ENCODE data around the gene C8G. TPM values are rescaled to one million over a fixed set of nuclear protein-coding genes. Genes with fewer than 3 reads are reported as not detected.

The C8G gene
- polyA plus RNA-seq, 3 donors from 2014 or later = 1.7 to 5.1 (median 2.1) TPM

DNA sequence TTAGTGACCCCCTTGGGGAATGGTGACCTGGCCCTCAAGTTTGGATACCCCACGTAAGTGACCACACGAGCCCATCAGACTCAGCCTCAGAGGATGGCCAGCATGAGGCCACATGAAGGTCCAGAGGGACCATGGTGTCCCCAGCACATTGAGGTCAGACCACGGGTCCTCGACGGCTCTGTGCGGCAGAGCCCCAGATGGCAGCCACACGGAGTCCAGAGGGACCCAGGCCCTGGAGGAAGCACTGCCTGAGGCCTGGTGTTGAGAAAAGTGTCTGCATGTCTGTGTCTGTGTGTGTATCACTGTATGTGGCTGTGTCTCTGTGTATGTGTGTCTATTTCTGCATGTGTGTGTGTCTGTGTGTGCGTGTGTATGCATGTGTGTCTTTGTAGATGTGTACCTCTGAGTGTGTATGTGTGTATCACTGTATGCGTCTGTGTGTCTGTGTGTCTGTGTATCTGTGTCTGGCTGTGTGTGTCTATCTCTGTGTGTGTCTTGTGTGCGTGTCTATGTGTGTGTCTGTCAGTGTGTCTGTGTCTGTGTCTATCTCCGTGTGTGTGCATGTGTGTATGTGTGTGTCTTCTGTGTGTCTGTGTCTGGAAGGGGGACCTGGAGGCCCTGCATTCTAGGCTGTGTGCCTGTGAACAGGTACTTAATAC is 38.7 kb downstream of the C8G start:
- no peak overlapping the region for H3K27ac Mint-ChIP-seq
- H3K4me3 Mint-ChIP-seq = peak overlapping the region in 3 of 5 donors; percentile 3 to 21 (median 16)
- peaks cover 6 to 7% of the 10 kb centered on the region in 2 donors for H3K4me1 Mint-ChIP-seq
- peaks cover 0 to 9% (median 4%) of the 10 kb centered on the region in 3 donors for H3K36me3 Mint-ChIP-seq
- peaks cover 2 to 9% (median 4%) of the 10 kb centered on the region in 3 donors for H3K27me3 Mint-ChIP-seq (ENCODE audit: low read depth in 3 of 3)
- H3K9me3 Mint-ChIP-seq = no peaks in the 10 kb centered on the region
- DNase-seq = no peak

DNA sequence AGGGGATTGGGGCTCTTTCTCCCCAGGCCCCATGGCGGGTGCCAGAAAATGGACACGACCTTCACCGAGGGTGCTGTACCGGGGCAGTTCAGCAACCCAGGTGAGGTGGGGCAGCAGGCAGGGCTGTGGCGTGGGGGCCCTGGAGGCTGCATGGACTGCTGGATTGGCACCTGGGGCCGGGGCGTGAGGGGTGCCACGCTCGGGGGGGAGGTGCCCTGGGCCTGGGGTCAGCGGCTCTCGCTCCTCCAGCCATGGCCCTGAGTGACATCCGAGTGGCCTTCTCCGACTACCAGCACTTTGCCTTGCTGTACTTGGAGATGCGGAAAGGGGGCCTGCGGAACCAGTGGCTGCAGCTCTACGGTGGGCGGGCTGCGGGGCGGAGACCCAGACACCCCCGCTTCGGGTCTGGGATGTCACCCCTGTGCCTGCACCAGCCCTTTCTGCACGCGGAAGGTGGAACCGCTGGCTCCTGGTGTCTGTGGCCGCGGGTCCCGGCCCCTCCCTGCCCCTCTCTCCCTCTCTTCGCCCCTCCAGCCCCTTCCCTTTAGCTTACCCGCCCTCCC is 39.5 kb downstream of the C8G start:
- Mint-ChIP-seq H3K27me3 (ENCODE audit: low read depth in 3 of 3) (peaks cover 2 to 9% (median 8%) of the 10 kb centered on the region in 3 donors), H3K27ac (no peak overlapping the region), H3K36me3 (peaks cover 0 to 9% (median 4%) of the 10 kb centered on the region in 3 donors), H3K9me3 (no peaks in the 10 kb centered on the region), H3K4me1 (peaks cover 6 to 7% of the 10 kb centered on the region in 2 donors), H3K4me3 (no peak overlapping the region)
- no peak for DNase-seq

- H3K4me1 Mint-ChIP-seq = peaks cover 6 to 7% of the 10 kb centered on the region in 2 donors
Observed at GRCh38 chr9:136985027-136985602, 40.1 kb downstream of the C8G start.

GRCh38 chr9:136985853-136986252 is 40.8 kb downstream of the C8G start:
- Mint-ChIP-seq H3K36me3 (peaks cover 0 to 9% (median 4%) of the 10 kb centered on the region in 3 donors), H3K4me3 (peak overlapping the region in 1 of 5 donors; percentile 21), H3K27me3 (ENCODE audit: low read depth in 3 of 3) (peaks cover 4 to 9% (median 8%) of the 10 kb centered on the region in 3 donors), H3K9me3 (no peaks in the 10 kb centered on the region), H3K4me1 (peaks cover 8 to 10% of the 10 kb centered on the region in 2 donors), H3K27ac (no peak overlapping the region)
- DNase-seq = no peak

More at GRCh38 chr9:136985027-136985602, 40.1 kb downstream of the C8G start:
- H3K27ac Mint-ChIP-seq = no peak overlapping the region
- H3K4me3 Mint-ChIP-seq = no peak overlapping the region
- H3K36me3 Mint-ChIP-seq = peaks cover 0 to 9% (median 4%) of the 10 kb centered on the region in 3 donors
- DNase-seq = no peak
- H3K9me3 Mint-ChIP-seq = no peaks in the 10 kb centered on the region
- H3K27me3 Mint-ChIP-seq (ENCODE audit: low read depth in 3 of 3) = peaks cover 2 to 9% (median 8%) of the 10 kb centered on the region in 3 donors

DNA sequence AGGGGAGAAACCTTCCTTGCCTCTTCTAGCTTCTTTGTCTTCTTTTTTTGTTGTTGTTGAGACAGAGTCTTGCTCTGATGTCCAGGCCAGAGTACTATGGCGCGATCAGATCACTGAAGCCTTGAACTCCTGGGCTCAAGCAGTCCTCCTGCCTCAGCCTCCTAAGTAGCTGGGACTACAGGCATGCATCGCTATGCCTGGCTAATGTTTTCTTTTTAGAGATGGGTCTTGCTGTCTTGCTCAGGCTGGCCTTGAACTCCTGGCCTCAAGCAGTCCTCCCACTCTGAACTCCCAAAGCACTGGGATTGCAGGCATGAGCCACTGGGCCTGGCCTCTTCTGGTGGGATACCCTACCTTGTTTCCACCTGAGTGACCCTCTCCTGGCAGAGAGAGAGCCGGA is 43.8 kb downstream of the C8G start:
- Mint-ChIP-seq H3K4me1 (peaks cover 23 to 24% of the 10 kb centered on the region in 2 donors), H3K9me3 (no peaks in the 10 kb centered on the region), H3K36me3 (peaks cover 0 to 7% (median 2%) of the 10 kb centered on the region in 3 donors), H3K27me3 (ENCODE audit: low read depth in 3 of 3) (peaks cover 5 to 16% (median 13%) of the 10 kb centered on the region in 3 donors), H3K27ac (peak overlapping the region in 1 of 6 donors; percentile 24), H3K4me3 (no peak overlapping the region)
- no peak for DNase-seq

GRCh38 chr9:136990242-136990911 is 45.3 kb downstream of the C8G start:
- peaks cover 22 to 24% of the 10 kb centered on the region in 2 donors for H3K4me1 Mint-ChIP-seq
- peak overlapping the region; percentile 73 to 82 (median 81) for H3K4me3 Mint-ChIP-seq
- peak overlapping the region; percentile 63 to 95 (median 85) for H3K27ac Mint-ChIP-seq
- peaks cover 0 to 4% (median 0%) of the 10 kb centered on the region in 3 donors for H3K36me3 Mint-ChIP-seq
- DNase-seq = no peak
- no peaks in the 10 kb centered on the region for H3K9me3 Mint-ChIP-seq
- H3K27me3 Mint-ChIP-seq (ENCODE audit: low read depth in 3 of 3) = peaks cover 2 to 20% (median 12%) of the 10 kb centered on the region in 3 donors

DNA sequence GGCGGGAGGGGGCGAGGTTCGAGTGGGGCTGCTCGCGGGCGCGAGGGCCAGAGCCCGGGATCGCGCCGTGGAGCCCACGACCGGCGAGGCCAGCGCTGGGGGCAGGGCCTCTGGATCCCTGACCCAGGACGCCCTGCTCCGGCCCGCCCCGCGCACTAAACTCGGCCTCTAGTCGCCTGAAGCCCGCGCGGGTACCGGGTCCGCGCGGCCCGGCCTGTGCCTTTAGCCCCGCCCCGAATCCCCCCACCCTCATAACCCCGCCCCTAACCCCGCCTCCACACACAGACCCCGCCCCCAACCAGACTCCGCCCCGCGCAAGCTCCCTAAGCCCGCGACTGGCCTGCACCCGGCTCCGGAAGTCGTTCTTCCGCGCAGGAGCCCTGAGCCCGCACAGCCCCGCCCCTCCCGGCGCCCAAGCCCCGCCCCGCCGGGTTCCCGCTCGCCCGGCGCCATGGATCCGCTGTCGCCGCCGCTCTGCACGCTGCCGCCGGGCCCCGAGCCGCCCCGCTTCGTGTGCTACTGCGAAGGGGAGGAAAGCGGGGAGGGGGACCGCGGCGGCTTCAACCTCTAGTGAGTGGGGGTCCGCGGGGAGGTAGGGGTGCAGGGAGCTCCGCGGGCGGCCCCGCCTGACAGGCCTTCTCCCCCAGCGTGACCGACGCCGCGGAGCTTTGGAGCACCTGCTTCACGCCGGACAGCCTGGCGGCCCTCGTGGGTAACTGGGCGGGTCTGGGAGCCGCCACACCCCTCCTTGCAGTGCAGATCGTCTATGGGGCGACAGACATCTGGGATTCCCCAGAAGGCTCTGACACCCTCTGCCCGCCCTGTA is 47.2 kb downstream of the C8G start, which contains the start of gene PAXX:
Gene PAXX, plus strand, starts transcription at position 430 of the 826 bp plus-strand sequence. Its CDS starts 22 bp downstream, at position 452.
- Mint-ChIP-seq H3K27me3 (ENCODE audit: low read depth in 3 of 3) (peaks cover 0 to 31% (median 17%) of the 10 kb centered on the region in 3 donors), H3K27ac (peak within 1 kb of the TSS; percentile 89 to 98 (median 96)), H3K4me1 (peaks cover 31 to 33% of the 10 kb centered on the region in 2 donors), H3K9me3 (no peaks in the 10 kb centered on the region), H3K36me3 (peaks cover 0 to 4% (median 0%) of the 10 kb centered on the region in 3 donors), H3K4me3 (peak within 1 kb of the TSS; percentile 87 to 89 (median 88))
- DNase-seq = peak; percentile 92 to 94 (median 94)

DNA sequence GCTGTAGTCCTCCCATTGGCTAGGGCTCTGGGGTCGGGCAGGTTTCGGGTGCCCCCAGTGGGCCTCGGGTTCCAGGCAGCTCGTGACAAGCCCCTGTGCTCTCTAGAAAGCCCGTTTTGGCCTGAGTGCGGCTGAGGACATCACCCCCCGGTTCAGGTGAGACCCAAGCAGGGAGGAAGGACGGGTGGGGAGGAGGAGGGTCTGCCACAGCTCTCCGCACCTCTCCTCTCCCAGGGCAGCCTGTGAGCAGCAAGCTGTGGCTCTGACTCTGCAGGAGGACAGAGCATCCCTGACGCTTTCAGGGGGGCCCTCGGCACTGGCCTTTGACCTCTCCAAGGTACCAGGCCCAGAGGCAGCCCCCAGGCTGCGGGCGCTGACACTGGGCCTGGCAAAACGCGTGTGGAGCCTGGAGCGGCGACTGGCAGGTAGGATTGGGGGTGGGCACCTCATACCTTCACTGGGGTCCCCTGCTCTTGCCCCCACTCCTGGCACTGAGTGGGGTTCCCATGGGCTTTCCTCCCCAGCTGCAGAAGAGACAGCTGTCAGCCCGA is 47.9 kb downstream of the C8G start:
- H3K4me3 Mint-ChIP-seq = peak overlapping the region; percentile 87 to 89 (median 88)
- H3K27ac Mint-ChIP-seq = peak overlapping the region; percentile 89 to 98 (median 96)
- DNase-seq = no peak
- H3K4me1 Mint-ChIP-seq = peaks cover 38 to 40% of the 10 kb centered on the region in 2 donors
- peaks cover 0 to under 1% (median 0%) of the 10 kb centered on the region in 3 donors for H3K36me3 Mint-ChIP-seq
- no peaks in the 10 kb centered on the region for H3K9me3 Mint-ChIP-seq
- peaks cover 5 to 37% (median 21%) of the 10 kb centered on the region in 3 donors for H3K27me3 Mint-ChIP-seq (ENCODE audit: low read depth in 3 of 3)

- H3K27ac Mint-ChIP-seq = peak overlapping the region in 5 of 6 donors; percentile 89 to 98 (median 97)
- no peaks in the 10 kb centered on the region for H3K36me3 Mint-ChIP-seq
- DNase-seq = peak in 1 of 3 donors; percentile 14
- H3K9me3 Mint-ChIP-seq = no peaks in the 10 kb centered on the region
- H3K4me1 Mint-ChIP-seq = peaks cover 50 to 53% of the 10 kb centered on the region in 2 donors
- peak overlapping the region; percentile 87 to 89 (median 88) for H3K4me3 Mint-ChIP-seq
- peaks cover 12 to 39% (median 26%) of the 10 kb centered on the region in 3 donors for H3K27me3 Mint-ChIP-seq (ENCODE audit: low read depth in 3 of 3)
Observed at GRCh38 chr9:136994180-136994887, 49.3 kb downstream of the C8G start.

- Mint-ChIP-seq H3K27ac (peak overlapping the region in 3 of 6 donors; percentile 86 to 99 (median 99)), H3K27me3 (ENCODE audit: low read depth in 3 of 3) (peaks cover 13 to 41% (median 26%) of the 10 kb centered on the region in 3 donors), H3K36me3 (no peaks in the 10 kb centered on the region), H3K4me1 (peaks cover 53 to 59% of the 10 kb centered on the region in 2 donors), H3K9me3 (no peaks in the 10 kb centered on the region), H3K4me3 (peak overlapping the region; percentile 53 to 91 (median 85))
- DNase-seq = peak in 2 of 3 donors; percentile 19 to 50
Observed at GRCh38 chr9:136994888-136995230, 49.8 kb downstream of the C8G start.

DNA sequence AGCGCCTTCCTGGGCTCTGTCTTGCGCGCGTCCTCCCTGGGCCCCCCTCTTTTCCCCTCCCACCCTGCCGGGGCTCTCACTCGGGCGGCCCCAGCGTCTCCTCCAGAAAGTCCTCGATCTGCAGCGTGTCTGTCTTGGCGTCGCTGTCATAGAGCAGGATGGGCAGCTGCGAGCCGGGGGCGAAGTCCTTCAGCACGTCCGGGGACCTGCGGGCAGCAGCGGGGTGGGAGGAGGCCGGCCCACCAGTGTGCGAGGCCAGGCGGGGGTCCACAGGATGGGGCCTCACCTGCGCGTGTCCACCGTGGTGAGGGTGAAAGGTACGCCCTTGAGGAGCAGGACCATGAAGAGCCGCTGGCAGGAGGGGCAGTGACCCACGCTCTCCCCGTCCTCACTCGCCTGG is 50.3 kb downstream of the C8G start:
- Mint-ChIP-seq H3K4me3 (peak overlapping the region; percentile 53 to 91 (median 85)), H3K4me1 (peaks cover 58 to 64% of the 10 kb centered on the region in 2 donors), H3K27ac (peak overlapping the region in 5 of 6 donors; percentile 35 to 99 (median 86)), H3K27me3 (ENCODE audit: low read depth in 3 of 3) (peaks cover 18 to 47% (median 30%) of the 10 kb centered on the region in 3 donors), H3K36me3 (no peaks in the 10 kb centered on the region), H3K9me3 (no peaks in the 10 kb centered on the region)
- no peak for DNase-seq

DNA sequence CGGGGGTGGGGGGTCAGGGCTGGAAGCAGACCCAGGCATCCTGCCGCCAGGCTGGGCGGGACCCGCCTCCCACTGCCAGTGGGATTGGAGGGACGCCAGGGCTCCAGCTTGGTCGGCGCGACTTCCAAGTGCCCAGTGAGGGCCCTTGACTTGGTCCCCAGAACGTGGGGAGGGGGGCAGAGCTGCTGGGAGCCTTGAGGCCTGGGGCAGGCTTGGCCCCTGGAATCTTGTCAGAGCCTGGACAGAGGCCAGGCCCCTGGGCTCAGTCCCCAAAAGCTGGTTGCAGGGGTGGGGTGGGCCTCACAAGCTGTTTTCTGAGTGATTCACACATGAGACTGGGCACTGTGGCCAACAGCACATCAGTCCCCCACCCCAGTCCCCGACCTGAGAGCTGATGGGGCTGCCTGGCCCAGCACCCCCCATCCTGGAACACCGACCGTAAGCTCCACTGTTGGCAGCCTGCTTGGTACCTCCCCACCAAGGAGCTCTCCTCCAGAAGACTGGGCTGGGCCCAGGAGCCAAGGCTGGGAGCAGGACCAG is 50.8 kb downstream of the C8G start:
- no peaks in the 10 kb centered on the region for H3K9me3 Mint-ChIP-seq
- DNase-seq = no peak
- no peaks in the 10 kb centered on the region for H3K36me3 Mint-ChIP-seq
- H3K4me1 Mint-ChIP-seq = peaks cover 60 to 66% of the 10 kb centered on the region in 2 donors
- H3K4me3 Mint-ChIP-seq = peak overlapping the region; percentile 85 to 94 (median 89)
- peak overlapping the region; percentile 97 to 99 (median 99) for H3K27ac Mint-ChIP-seq
- H3K27me3 Mint-ChIP-seq (ENCODE audit: low read depth in 3 of 3) = peaks cover 20 to 47% (median 30%) of the 10 kb centered on the region in 3 donors

Measured in immature natural killer cell (primary cell).